Motor neuron (in vitro differentiated cells): Measurements from ENCODE around the gene ERCC6L2. TPM values are rescaled to one million over a fixed set of nuclear protein-coding genes. Genes with fewer than 3 reads are reported as not detected.

ENCODE experiments used
- ATAC-seq, 8 experiments: fragments of 200-7000 bp; cut with Tn5 transposase; replicated peaks in 6 of 8; 2 replicates each; pipeline ENCODE4 v1.8.0; 2021; ENCODE audit warnings: mild to moderate bottlenecking in 8 of 8, moderate library complexity in 8 of 8
- H3K27ac ChIP-seq, 2 donors: fragments of 250-450 bp; sonication (Bioruptor Pico); 2 replicates each; pipeline ENCODE4 v1.9.0; 2021; ENCODE audit warnings: antibody characterized with exemption in 2 of 2, mild to moderate bottlenecking in 2 of 2, moderate library complexity in 1 of 2
- H3K4me1 ChIP-seq, 2 donors: fragments of 250-450 bp; sonication (Bioruptor Pico); replicated peaks in 1 of 2; 2 replicates each; pipeline ENCODE4 v1.6.1; 2021; ENCODE audit warnings: antibody characterized with exemption in 2 of 2, mild to moderate bottlenecking in 2 of 2, moderate library complexity in 1 of 2
- H3K4me3 ChIP-seq, 5 donors: fragments of 250-450 bp; sonication (Bioruptor Pico); 2 replicates each; pipeline ENCODE4 v1.9.0; 2021; ENCODE audit warnings: antibody characterized with exemption in 5 of 5, mild to moderate bottlenecking in 5 of 5, moderate library complexity in 4 of 5
- WGBS, 10 experiments: fragments of 450-650 bp; shearing (Covaris generic); methylation state at CpG; one replicate each; pipeline ENCODE4 v1.0.0; 2022; 5-methylcytosine and 5-hydroxymethylcytosine counted together
- in situ Hi-C, 9 experiments: fragments of 400-800 bp; cut with MboI; loops; one replicate each; pipeline ENCODE4 v1.15.0; 2021; ENCODE audit warnings: low sequenced_read_pairs in 9 of 9, low pct_unique_long_range_greater_than_20kb in 2 of 9; ENCODE audit not compliant: unreplicated experiment in 9 of 9
- total RNA-seq, 8 experiments: library from RNA; unstranded; fragments of 300-600 nt; gene quantifications; 2 replicates each; pipeline versions ENCODE4 v1.2.3 to v1.2.4, GENCODE V29; 2022

ERCC6L2 gene
- total RNA-seq, 8 experiments from 2014 or later: 41.4 to 80.6 (median 63.1) TPM

- no peak for ATAC-seq
- Histone ChIP-seq H3K4me3 (no peak overlapping the region), H3K27ac (no peak overlapping the region), H3K4me1 (no peaks in the 10 kb centered on the region)
- in situ Hi-C loops: no loop called here
- 87 to 100% (median 100%) methylated on average over 1 of the region's 1 CpG for WGBS, 10 experiments
Observed at GRCh38 chr9:95938724-95939123, 63.2 kb downstream of the ERCC6L2 start.

- ATAC-seq: no peak
- 89 to 100% (median 100%) methylated on average over 1 of the region's 1 CpG; no CpG with 5 or more reads in 1 of the 10 experiments for WGBS, 10 experiments
- no peak overlapping the region for H3K27ac ChIP-seq
- no peak overlapping the region for H3K4me3 ChIP-seq
- in situ Hi-C loops: no loop called here
- no peaks in the 10 kb centered on the region for H3K4me1 ChIP-seq
Observed at GRCh38 chr9:95939472-95939871, 64.0 kb downstream of the ERCC6L2 start.

GRCh38 chr9:95940265-95940664 lies 64.8 kb downstream of the ERCC6L2 start:
- H3K4me3 ChIP-seq: no peak overlapping the region
- WGBS, 10 experiments: 57 to 100% (median 100%) methylated on average over 1 to 2 of the region's 2 CpGs; no CpG with 5 or more reads in 3 of the 10 experiments
- H3K4me1 ChIP-seq: no peaks in the 10 kb centered on the region
- in situ Hi-C loops: no loop called here
- no peak for ATAC-seq
- no peak overlapping the region for H3K27ac ChIP-seq

- Histone ChIP-seq H3K4me3 (no peak overlapping the region), H3K27ac (no peak overlapping the region), H3K4me1 (no peaks in the 10 kb centered on the region)
- no peak for ATAC-seq
- WGBS, 10 experiments: 86 to 100% (median 98%) methylated on average over 3 to 4 of the region's 4 CpGs; no CpG with 5 or more reads in 1 of the 10 experiments
- in situ Hi-C loops: no loop called here
Observed at GRCh38 chr9:95942016-95942415, 66.5 kb downstream of the ERCC6L2 start.

- Histone ChIP-seq H3K4me1 (no peaks in the 10 kb centered on the region), H3K27ac (no peak overlapping the region), H3K4me3 (no peak overlapping the region)
- in situ Hi-C loops: no loop called here
- WGBS, 10 experiments: 80 to 100% (median 93%) methylated on average over 1 of the region's 1 CpG; no CpG with 5 or more reads in 2 of the 10 experiments
- no peak for ATAC-seq
Observed at GRCh38 chr9:95947118-95947517, 71.6 kb downstream of the ERCC6L2 start.

GRCh38 chr9:95952471-95952870 lies 77.0 kb downstream of the ERCC6L2 start:
- WGBS, 10 experiments: 90 to 100% (median 97%) methylated on average over 1 to 6 of the region's 6 CpGs
- in situ Hi-C loops: no loop called here

GRCh38 chr9:95953986-95954385 lies 78.5 kb downstream of the ERCC6L2 start:
- in situ Hi-C loops: no loop called here
- WGBS, 10 experiments: 67 to 100% (median 100%) methylated on average over 1 of the region's 1 CpG; no CpG with 5 or more reads in 1 of the 10 experiments
- Histone ChIP-seq H3K4me1 (no peaks in the 10 kb centered on the region), H3K4me3 (no peak overlapping the region), H3K27ac (no peak overlapping the region)
- no peak for ATAC-seq

More at GRCh38 chr9:95952471-95952870, 77.0 kb downstream of the ERCC6L2 start:
- no peak overlapping the region for H3K27ac ChIP-seq
- no peak for ATAC-seq
- no peak overlapping the region for H3K4me3 ChIP-seq
- H3K4me1 ChIP-seq: no peaks in the 10 kb centered on the region

GRCh38 chr9:95954940-95955339 lies 79.4 kb downstream of the ERCC6L2 start:
- WGBS, 10 experiments: 42 to 100% (median 94%) methylated on average over 1 to 2 of the region's 2 CpGs; no CpG with 5 or more reads in 2 of the 10 experiments
- Histone ChIP-seq H3K4me3 (no peak overlapping the region), H3K4me1 (no peaks in the 10 kb centered on the region), H3K27ac (no peak overlapping the region)
- no peak for ATAC-seq
- in situ Hi-C loops: no loop called here

GRCh38 chr9:95962936-95963335 lies 87.4 kb downstream of the ERCC6L2 start:
- in situ Hi-C loops: no loop called here
- H3K27ac ChIP-seq: no peak overlapping the region
- 60 to 90% (median 88%) methylated on average over 1 to 2 of the region's 2 CpGs; no CpG with 5 or more reads in 3 of the 10 experiments for WGBS, 10 experiments
- H3K4me3 ChIP-seq: no peak overlapping the region
- no peak for ATAC-seq
- H3K4me1 ChIP-seq: no peaks in the 10 kb centered on the region

GRCh38 chr9:95963659-95964058 lies 88.2 kb downstream of the ERCC6L2 start:
- H3K4me1 ChIP-seq: no peaks in the 10 kb centered on the region
- H3K27ac ChIP-seq: no peak overlapping the region
- WGBS, 10 experiments: 89 to 100% (median 94%) methylated on average over 2 to 3 of the region's 3 CpGs; no CpG with 5 or more reads in 6 of the 10 experiments
- ATAC-seq: no peak
- in situ Hi-C loops: no loop called here
- H3K4me3 ChIP-seq: no peak overlapping the region

GRCh38 chr9:95966306-95966705 lies 90.8 kb downstream of the ERCC6L2 start:
- Histone ChIP-seq H3K4me1 (no peaks in the 10 kb centered on the region), H3K4me3 (no peak overlapping the region), H3K27ac (no peak overlapping the region)
- 0 to 100% (median 61%) methylated on average over 1 to 2 of the region's 2 CpGs; no CpG with 5 or more reads in 2 of the 10 experiments for WGBS, 10 experiments
- in situ Hi-C loops: no loop called here
- no peak for ATAC-seq

- no peak overlapping the region for H3K27ac ChIP-seq
- in situ Hi-C loops: no loop called here
- H3K4me1 ChIP-seq: no peaks in the 10 kb centered on the region
- H3K4me3 ChIP-seq: no peak overlapping the region
- peak in 1 of 8 experiments; percentile 30 for ATAC-seq
Observed at GRCh38 chr9:95970317-95970716, 94.8 kb downstream of the ERCC6L2 start.

- Histone ChIP-seq H3K4me1 (no peaks in the 10 kb centered on the region), H3K4me3 (no peak overlapping the region), H3K27ac (no peak overlapping the region)
- 39 to 100% (median 79%) methylated on average over 1 to 2 of the region's 2 CpGs; no CpG with 5 or more reads in 1 of the 10 experiments for WGBS, 10 experiments
- ATAC-seq: peak in 4 of 8 experiments; percentile 49 to 62 (median 56)
- in situ Hi-C loops: no loop called here
Observed at GRCh38 chr9:95971815-95972214, 96.3 kb downstream of the ERCC6L2 start.

GRCh38 chr9:95974389-95974788 lies 98.9 kb downstream of the ERCC6L2 start:
- no peak for ATAC-seq
- 80 to 100% (median 100%) methylated on average over 1 of the region's 1 CpG; no CpG with 5 or more reads in 5 of the 10 experiments for WGBS, 10 experiments
- in situ Hi-C loops: no loop called here
- Histone ChIP-seq H3K4me1 (peaks cover 0 to 5% of the 10 kb centered on the region in 2 donors), H3K27ac (no peak overlapping the region), H3K4me3 (no peak overlapping the region)
